H1 (cell line): ENCODE data around the gene ZNF626. TPM values are rescaled to one million over a fixed set of nuclear protein-coding genes. Genes with fewer than 3 reads are reported as not detected.

Experiments used
- CTCF ChIA-PET: fragments of 300-600 bp; sonication (Branson Sonifier 250); formaldehyde crosslinking; loops from one replicate; lab custom pipeline; 2021; ENCODE audit not compliant: partially characterized antibody; lab: Charles Lee
- POLR2A ChIA-PET: fragments of 300-600 bp; sonication (Branson Sonifier 250); formaldehyde crosslinking; loops from one replicate; lab custom pipeline; 2021; ENCODE audit warnings: inconsistent platforms; ENCODE audit not compliant: partially characterized antibody; lab: Charles Lee
- DNase-seq, 2 experiments: peaks; one replicate each; pipeline versions ENCODE4 v3.0.0 to v3.0.0-alpha.2; 2010 to 2022; ENCODE audit warnings: low spot score in 2 of 2, low read depth in 1 of 2, mixed read lengths in 1 of 2
- FAIRE-seq: peaks from 2 replicates; lab custom pipeline; 2011; peaks lifted over from hg19 to GRCh38; lab: Jason Lieb, UNC
- H2AFZ ChIP-seq: 2 replicates; pipeline ENCODE4 v1.8.1; 2012; ENCODE audit warnings: low read length, inconsistent platforms
- H2AK5ac ChIP-seq: 2 replicates; pipeline ENCODE4 v1.6.1; 2013; ENCODE audit warnings: low read depth, low read length
- H2BK120ac ChIP-seq: replicated peaks from 2 replicates; pipeline ENCODE3; 2013; ENCODE audit warnings: low read depth, low read length, inconsistent platforms
- H2BK12ac ChIP-seq: 2 replicates; pipeline ENCODE4 v1.6.1; 2013; ENCODE audit warnings: low read depth, low read length
- H2BK15ac ChIP-seq: 2 replicates; pipeline ENCODE4 v1.6.1; 2013; ENCODE audit warnings: low read length
- H2BK20ac ChIP-seq: 2 replicates; pipeline ENCODE4 v1.6.1; 2013; ENCODE audit warnings: low read length
- H2BK5ac ChIP-seq: 2 replicates; pipeline ENCODE4 v1.6.1; 2013; ENCODE audit warnings: low read depth, low read length
- H3K14ac ChIP-seq: 2 replicates; pipeline ENCODE4 v1.6.1; 2013; ENCODE audit warnings: inconsistent platforms; ENCODE audit not compliant: insufficient read length
- H3K18ac ChIP-seq: 2 replicates; pipeline ENCODE4 v1.6.1; 2013; ENCODE audit warnings: low read length; ENCODE audit errors: extremely low read depth
- H3K23ac ChIP-seq: 2 replicates; pipeline ENCODE4 v1.6.1; 2013; ENCODE audit warnings: inconsistent platforms; ENCODE audit not compliant: insufficient read length
- H3K23me2 ChIP-seq: 2 replicates; pipeline ENCODE4 v1.6.1; 2013; ENCODE audit warnings: low read depth, low read length
- H3K27ac ChIP-seq: 2 replicates; pipeline ENCODE4 v1.6.1; 2011; ENCODE audit warnings: low read depth, low read length, inconsistent platforms
- H3K27me3 ChIP-seq, 4 experiments: replicated peaks in 1 of 4; 1 replicate in 1 of 4; 2 replicates in 3 of 4; pipeline versions ENCODE4 v1.6.1 to v1.8.1; 2011 to 2013; ENCODE audit warnings: low read length in 3 of 4, mild to moderate bottlenecking in 3 of 4, inconsistent platforms in 2 of 4, mixed read lengths in 2 of 4, moderate library complexity in 1 of 4; ENCODE audit not compliant: control insufficient read depth in 3 of 4, insufficient read depth in 3 of 4; ENCODE audit errors: extremely low read depth in 1 of 4
- H3K36me3 ChIP-seq, 4 experiments: 2 replicates each; pipeline versions ENCODE4 v1.6.1 to v1.8.1; 2011 to 2013; ENCODE audit warnings: mild to moderate bottlenecking in 4 of 4, low read length in 3 of 4, moderate library complexity in 2 of 4, control low read depth in 1 of 4, inconsistent platforms in 1 of 4; ENCODE audit not compliant: insufficient read depth in 4 of 4, control insufficient read depth in 2 of 4
- H3K4ac ChIP-seq: replicated peaks from 2 replicates; pipeline ENCODE3; 2013; ENCODE audit warnings: low read length, low read depth, mixed read lengths, inconsistent platforms; ENCODE audit not compliant: insufficient read length
- H3K4me1 ChIP-seq, 4 experiments: replicated peaks in 1 of 4; 1 replicate in 1 of 4; 2 replicates in 3 of 4; pipeline versions ENCODE4 v1.6.1 to v1.8.1; 2011 to 2013; ENCODE audit warnings: low read length in 3 of 4, inconsistent platforms in 2 of 4, mixed read lengths in 1 of 4; ENCODE audit not compliant: insufficient read depth in 4 of 4, control insufficient read depth in 3 of 4
- H3K4me2 ChIP-seq, 2 experiments: 2 replicates each; pipeline versions ENCODE4 v1.6.1 to v1.8.1; 2011 to 2013; ENCODE audit warnings: low read depth in 2 of 2, low read length in 2 of 2, control low read depth in 1 of 2, inconsistent platforms in 1 of 2, mild to moderate bottlenecking in 1 of 2; ENCODE audit not compliant: insufficient read depth in 1 of 2
- H3K4me3 ChIP-seq, 4 experiments: fragments of 200-600, 300-600 bp in 1 of 4; sonication (generic), shearing (Covaris generic), sonication (Bioruptor Twin) in 1 of 4; 2 replicates each; pipeline versions ENCODE4 v1.5.1 to v1.8.1; 2011 to 2016; ENCODE audit warnings: low read length in 4 of 4, low read depth in 3 of 4, control low read depth in 2 of 4, inconsistent platforms in 2 of 4, mild to moderate bottlenecking in 2 of 4, mixed read lengths in 1 of 4, moderate library complexity in 1 of 4; ENCODE audit not compliant: insufficient read depth in 2 of 4; ENCODE audit errors: extremely low read depth in 1 of 4
- H3K56ac ChIP-seq: replicated peaks from 2 replicates; pipeline ENCODE3; 2013; ENCODE audit warnings: low read depth, mild to moderate bottlenecking, mixed read lengths, low read length, inconsistent platforms; ENCODE audit not compliant: insufficient read length
- H3K79me1 ChIP-seq: 2 replicates; pipeline ENCODE4 v1.6.1; 2013; ENCODE audit warnings: low read depth, low read length, control low read depth
- H3K79me2 ChIP-seq, 2 experiments: 2 replicates each; pipeline versions ENCODE4 v1.6.1 to v1.8.1; 2012 to 2013; ENCODE audit warnings: low read length in 2 of 2, mild to moderate bottlenecking in 2 of 2, inconsistent platforms in 1 of 2; ENCODE audit not compliant: insufficient read depth in 2 of 2, control insufficient read depth in 1 of 2
- H3K9ac ChIP-seq, 4 experiments: replicated peaks in 1 of 4; 1 replicate in 1 of 4; 2 replicates in 3 of 4; pipeline versions ENCODE4 v1.6.1 to v1.8.1; 2011 to 2013; ENCODE audit warnings: low read depth in 3 of 4, low read length in 3 of 4, control low read depth in 2 of 4, mild to moderate bottlenecking in 2 of 4, moderate library complexity in 2 of 4, inconsistent platforms in 1 of 4; ENCODE audit errors: extremely low read depth in 1 of 4
- H3K9me3 ChIP-seq, 2 experiments: 2 replicates each; pipeline versions ENCODE4 v1.6.1 to v1.8.1; 2012 to 2013; ENCODE audit warnings: mild to moderate bottlenecking in 2 of 2, moderate library complexity in 2 of 2, control low read depth in 1 of 2, inconsistent platforms in 1 of 2, low read depth in 1 of 2, low read length in 1 of 2, mixed read lengths in 1 of 2; ENCODE audit not compliant: insufficient read depth in 2 of 2
- H4K20me1 ChIP-seq, 2 experiments: replicated peaks in 1 of 2; 2 replicates each; pipeline versions ENCODE3 to v1.8.1; 2011 to 2013; ENCODE audit warnings: inconsistent platforms in 2 of 2, low read length in 2 of 2, mild to moderate bottlenecking in 1 of 2; ENCODE audit not compliant: insufficient read depth in 2 of 2, control insufficient read depth in 1 of 2
- H4K5ac ChIP-seq: 2 replicates; pipeline ENCODE4 v1.6.1; 2013; ENCODE audit warnings: low read length, low read depth, mixed read lengths, inconsistent platforms; ENCODE audit not compliant: insufficient read length
- H4K8ac ChIP-seq: 2 replicates; pipeline ENCODE4 v1.8.0; 2013; ENCODE audit warnings: mild to moderate bottlenecking, moderate library complexity, low read length, inconsistent platforms; ENCODE audit not compliant: insufficient read depth; ENCODE audit errors: extremely low read depth
- H4K91ac ChIP-seq: replicated peaks from 2 replicates; pipeline ENCODE3; 2013; ENCODE audit warnings: low read length, mixed read lengths, inconsistent platforms; ENCODE audit not compliant: insufficient read length
- BCL11A ChIP-seq, 2 experiments: IDR thresholded peaks; one replicate each; pipeline ENCODE4 v1.6.1; 2011; ENCODE audit warnings: low read depth in 2 of 2, low read length in 2 of 2, mild to moderate bottlenecking in 2 of 2
- CBX8 ChIP-seq: fragments of 300-800, 300-1000 bp; sonication (generic); IDR thresholded peaks from 2 replicates; pipeline ENCODE4 v1.7.1; 2016; ENCODE audit warnings: low read depth, low read length, borderline replicate concordance
- HDAC2 ChIP-seq, 2 experiments: fragments of 300-600 bp in 1 of 2; sonication (generic) in 1 of 2; IDR thresholded peaks; 2 replicates each; pipeline ENCODE4 v1.6.1; 2011 to 2012; ENCODE audit warnings: low read depth in 2 of 2, low read length in 2 of 2, mild to moderate bottlenecking in 2 of 2, moderate library complexity in 2 of 2, borderline replicate concordance in 1 of 2, inconsistent platforms in 1 of 2
- RAD21 ChIP-seq, 2 experiments: IDR thresholded peaks in 1 of 2; conservative IDR thresholded peaks in 1 of 2; 2 replicates each; pipeline ENCODE4 v1.6.1; 2011; ENCODE audit warnings: low read depth in 2 of 2, low read length in 2 of 2, improper control_type of control experiment in 1 of 2, inconsistent platforms in 1 of 2, mild to moderate bottlenecking in 1 of 2, moderate library complexity in 1 of 2
- RBBP5 ChIP-seq: IDR thresholded peaks from 2 replicates; pipeline ENCODE4 v1.7.1; 2012; ENCODE audit warnings: low read depth, mild to moderate bottlenecking, inconsistent platforms, low read length, moderate library complexity, borderline replicate concordance
- RFX5 ChIP-seq: IDR thresholded peaks from 2 replicates; pipeline ENCODE4 v1.6.1; 2011; ENCODE audit warnings: low read depth, low read length, improper control_type of control experiment, borderline replicate concordance
- RXRA ChIP-seq: IDR thresholded peaks from 2 replicates; pipeline ENCODE4 v1.6.1; 2011; ENCODE audit warnings: low read depth, mild to moderate bottlenecking, low read length, moderate library complexity; ENCODE audit not compliant: insufficient read depth
- SIRT6 ChIP-seq: IDR thresholded peaks from one replicate; pipeline ENCODE4 v1.7.1; 2012; ENCODE audit warnings: low read length, inconsistent platforms
- SRF ChIP-seq: IDR thresholded peaks from 2 replicates; pipeline ENCODE4 v1.6.1; 2011; ENCODE audit warnings: mild to moderate bottlenecking, low read depth, low read length, moderate library complexity
- SUZ12 ChIP-seq: fragments of 200-600 bp; sonication (generic); IDR thresholded peaks from 2 replicates; pipeline ENCODE4 v1.6.1; 2012; ENCODE audit warnings: mild to moderate bottlenecking, inconsistent platforms, low read length, moderate library complexity, mixed read lengths
- WGBS, 2 experiments: shearing (Covaris generic) in 1 of 2; methylation state at CpG; one replicate each; pipeline versions ENCODE4 v1.1.6 to v1.1.7; 2013 to 2015; ENCODE audit warnings: low lambda C conversion rate in 2 of 2, mixed read lengths in 2 of 2, inconsistent platforms in 1 of 2, low coverage in 1 of 2, missing lambda C conversion rate in 1 of 2; ENCODE audit not compliant: insufficient replicate concordance in 2 of 2, insufficient coverage in 1 of 2, insufficient read length in 1 of 2; ENCODE audit errors: extremely low coverage in 1 of 2, missing lambda C conversion rate in 1 of 2; 5-methylcytosine and 5-hydroxymethylcytosine counted together
- polyA plus RNA-seq, 7 experiments: library from polyadenylated mRNA; depleted of rRNA in 3 of 7; stranded (reverse) in 5 of 7; unstranded in 2 of 7; fragments of >200 nt in 5 of 7; fragments of 200-250 nt in 2 of 7; gene quantifications; 1 replicate in 5 of 7; 2 replicates in 1 of 7; 4 replicates in 1 of 7; pipeline versions ENCODE4 v1.2.1 to v1.2.3, GENCODE V29; 2011 to 2013; ENCODE audit warnings: missing spikeins in 2 of 7, mixed read lengths in 2 of 7
- total RNA-seq: library from RNA; stranded (reverse); fragmentation: NEBNext Ultra II Directional; extraction: Animal tissue kit (Norgen Biotek cat#: 25700); gene quantifications from 2 replicates; pipeline ENCODE4 v1.2.1, GENCODE V29; 2021
- TF ChIP-seq, protein P1 (sequence below): IDR thresholded peaks from 2 replicates; pipeline ENCODE4 v1.6.1; 2012; ENCODE audit warnings: low read length, inconsistent platforms

ZNF626 gene
- total and polyA plus RNA-seq, 2 of the 8 experiments (the other 6 are each of a cell fraction or from before 2014, with no cell fraction given): 4.7 to 28.4 TPM

DNA sequence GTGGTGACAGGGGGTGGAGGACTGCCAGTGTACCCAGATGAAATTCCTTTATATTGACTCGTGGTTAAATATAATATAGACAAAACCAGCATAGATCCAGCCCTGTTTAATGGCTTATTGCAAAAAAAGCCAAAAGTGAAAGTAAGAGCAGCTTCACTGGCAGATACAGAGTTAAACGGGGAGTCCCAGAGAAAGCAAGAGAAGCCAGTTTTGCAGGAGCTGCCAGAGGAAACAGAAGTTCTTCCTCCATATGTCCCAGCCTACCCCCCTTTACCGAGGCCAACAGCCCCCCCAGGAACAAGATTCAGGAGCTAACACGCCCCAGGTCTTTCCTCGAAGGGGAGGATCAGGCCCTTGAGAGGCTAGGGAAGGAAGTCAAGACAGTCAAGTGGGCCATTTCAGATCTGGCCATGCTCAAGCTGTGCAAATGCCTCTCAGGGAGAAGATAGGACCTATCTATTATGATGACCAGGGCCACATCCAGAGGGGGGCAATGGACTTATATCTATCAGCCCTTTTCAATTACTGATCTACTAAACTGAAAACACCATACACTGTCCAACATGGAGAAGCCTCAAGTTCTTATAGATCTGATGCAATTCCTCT is 48.6 kb downstream of the ZNF626 start:
- ChIA-PET CTCF (no interaction called here), POLR2A (interaction anchor here (0.6 to 1.4 kb wide), 3 partner anchors 48 to 188 kb away, joined by 3 to 4 read pairs (median 3); partner anchors contain the start of gene ZNF626)
- Histone ChIP-seq H3K4me1 (no peaks in the 10 kb centered on the region), H3K27ac (no peak overlapping the region), H3K4me3 (no peak overlapping the region), H4K5ac (no peak overlapping the region), H4K91ac (no peak overlapping the region), H4K20me1 (no peaks in the 10 kb centered on the region), H2AK5ac (no peak overlapping the region), H3K36me3 (no peaks in the 10 kb centered on the region), H2BK20ac (no peak overlapping the region), H2BK12ac (no peak overlapping the region), H3K9ac (no peak overlapping the region), H3K4ac (no peak overlapping the region), H3K79me2 (no peaks in the 10 kb centered on the region), H3K23ac (no peak overlapping the region), H3K56ac (no peak overlapping the region), H2AFZ (no peak overlapping the region), H3K27me3 (no peaks in the 10 kb centered on the region; a peak in 1 of 7 replicates), H3K4me2 (no peak overlapping the region), H3K79me1 (no peaks in the 10 kb centered on the region), H2BK15ac (no peak overlapping the region), H4K8ac (no peak overlapping the region), H3K14ac (no peak overlapping the region), H3K23me2 (no peaks in the 10 kb centered on the region), H2BK120ac (no peak overlapping the region), H3K18ac (no peak overlapping the region), H3K9me3 (0 out of 4 replicates have a peak, but pooled peaks cover 0 to 2% of the 10 kb centered on the region in 2 experiments), H2BK5ac (no peak overlapping the region)
- 84% methylated on average over 5 of the region's 5 CpGs; no CpG with 5 or more reads in 1 of the 2 experiments for WGBS, 2 experiments
- FAIRE-seq: no peak
- DNase-seq: no peak
- TF ChIP-seq BCL11A (IDR thresholded peaks at IDR 0.05; ENCODE audit: low read depth in 2 of 2, low read length in 2 of 2) (no peak), CBX8 (no peak), RXRA (no peak), RFX5 (no peak), RBBP5 (no peak), HDAC2 (IDR thresholded peaks at IDR 0.05; ENCODE audit: borderline replicate concordance in 1 of 2, low read depth in 2 of 2, low read length in 2 of 2) (no peak), SIRT6 (no peak), SUZ12 (no peak), SRF (no peak), RAD21 (IDR thresholded peaks at IDR 0.05 in 1 of 2, conservative IDR thresholded peaks at IDR 0.05 in 1 of 2; ENCODE audit: low read depth in 2 of 2, low read length in 2 of 2) (no peak)
- TF ChIP-seq, protein P1, sequence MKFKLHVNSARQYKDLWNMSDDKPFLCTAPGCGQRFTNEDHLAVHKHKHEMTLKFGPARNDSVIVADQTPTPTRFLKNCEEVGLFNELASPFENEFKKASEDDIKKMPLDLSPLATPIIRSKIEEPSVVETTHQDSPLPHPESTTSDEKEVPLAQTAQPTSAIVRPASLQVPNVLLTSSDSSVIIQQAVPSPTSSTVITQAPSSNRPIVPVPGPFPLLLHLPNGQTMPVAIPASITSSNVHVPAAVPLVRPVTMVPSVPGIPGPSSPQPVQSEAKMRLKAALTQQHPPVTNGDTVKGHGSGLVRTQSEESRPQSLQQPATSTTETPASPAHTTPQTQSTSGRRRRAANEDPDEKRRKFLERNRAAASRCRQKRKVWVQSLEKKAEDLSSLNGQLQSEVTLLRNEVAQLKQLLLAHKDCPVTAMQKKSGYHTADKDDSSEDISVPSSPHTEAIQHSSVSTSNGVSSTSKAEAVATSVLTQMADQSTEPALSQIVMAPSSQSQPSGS: no peak
